IPS DF 19.7 (cell line): ENCODE results near the gene CLDN2.

Experiments
- DNase-seq: peaks from one replicate; pipeline ENCODE4 v3.0.0-alpha.2; 2013; ENCODE audit warnings: low read depth, low spot score

The CLDN2 gene

DNA sequence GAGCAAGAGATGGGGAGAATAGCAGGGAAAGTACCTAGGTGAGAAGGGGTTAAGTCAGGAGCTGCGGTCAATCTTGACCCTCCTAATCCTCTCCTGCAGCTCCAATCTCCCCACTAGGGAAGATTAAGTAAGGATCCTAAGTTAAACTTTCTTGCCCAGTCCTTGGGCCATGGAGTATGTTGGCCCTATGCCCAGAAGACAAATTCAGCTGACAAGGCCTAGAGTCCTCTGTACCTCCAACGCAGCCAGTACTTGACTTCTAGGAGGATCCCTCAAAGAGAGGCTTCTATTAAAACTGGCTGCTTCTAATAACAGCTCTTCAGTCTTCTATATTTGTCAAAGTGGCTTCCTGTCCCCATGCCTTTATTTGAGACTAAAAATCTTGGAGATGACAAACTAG lies 1.4 kb downstream of the CLDN2 start:
- DNase-seq: no peak

DNA sequence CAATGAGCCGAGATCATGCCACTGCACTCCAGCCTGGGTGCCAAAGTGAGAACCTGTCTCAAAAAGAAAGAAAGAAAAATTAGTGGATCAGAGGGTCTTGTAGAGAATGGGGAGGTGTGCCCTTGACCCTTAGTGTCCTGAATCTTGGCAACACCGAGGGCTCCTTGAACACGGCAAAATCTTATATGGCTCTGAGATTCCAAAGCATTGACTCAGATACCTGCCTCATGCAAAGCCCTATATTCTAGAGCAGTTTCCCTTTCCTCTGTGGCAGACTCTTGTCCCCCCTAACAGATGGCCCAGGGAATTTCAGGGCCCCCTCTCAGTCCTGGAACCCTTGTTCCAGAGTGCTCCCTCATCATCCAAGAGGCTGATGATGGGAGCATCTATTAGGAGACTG lies 6.8 kb downstream of the CLDN2 start:
- no peak for DNase-seq

DNA sequence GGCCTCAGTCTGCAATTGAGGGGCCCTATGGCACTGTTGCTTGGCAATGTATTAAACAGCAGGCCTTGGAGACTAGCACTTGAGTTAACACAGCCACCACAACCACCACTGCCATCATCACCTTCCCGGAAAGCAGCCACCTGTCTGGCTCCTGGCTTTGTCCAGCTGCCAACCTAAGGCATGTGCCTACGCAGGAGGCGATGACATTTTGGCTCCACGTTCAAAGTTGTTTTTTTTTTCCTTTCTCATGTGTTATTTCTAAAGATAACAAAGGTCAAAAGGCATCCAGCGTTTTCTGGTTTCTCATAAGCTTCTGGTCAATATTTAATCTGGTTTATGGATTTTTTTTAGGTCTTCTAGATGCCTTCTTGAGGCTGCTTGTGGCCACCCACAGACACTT lies 7.5 kb downstream of the CLDN2 start:
- DNase-seq: no peak

DNA sequence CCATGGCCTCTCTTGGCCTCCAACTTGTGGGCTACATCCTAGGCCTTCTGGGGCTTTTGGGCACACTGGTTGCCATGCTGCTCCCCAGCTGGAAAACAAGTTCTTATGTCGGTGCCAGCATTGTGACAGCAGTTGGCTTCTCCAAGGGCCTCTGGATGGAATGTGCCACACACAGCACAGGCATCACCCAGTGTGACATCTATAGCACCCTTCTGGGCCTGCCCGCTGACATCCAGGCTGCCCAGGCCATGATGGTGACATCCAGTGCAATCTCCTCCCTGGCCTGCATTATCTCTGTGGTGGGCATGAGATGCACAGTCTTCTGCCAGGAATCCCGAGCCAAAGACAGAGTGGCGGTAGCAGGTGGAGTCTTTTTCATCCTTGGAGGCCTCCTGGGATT lies 8.0 kb downstream of the CLDN2 start:
- no peak for DNase-seq

DNA sequence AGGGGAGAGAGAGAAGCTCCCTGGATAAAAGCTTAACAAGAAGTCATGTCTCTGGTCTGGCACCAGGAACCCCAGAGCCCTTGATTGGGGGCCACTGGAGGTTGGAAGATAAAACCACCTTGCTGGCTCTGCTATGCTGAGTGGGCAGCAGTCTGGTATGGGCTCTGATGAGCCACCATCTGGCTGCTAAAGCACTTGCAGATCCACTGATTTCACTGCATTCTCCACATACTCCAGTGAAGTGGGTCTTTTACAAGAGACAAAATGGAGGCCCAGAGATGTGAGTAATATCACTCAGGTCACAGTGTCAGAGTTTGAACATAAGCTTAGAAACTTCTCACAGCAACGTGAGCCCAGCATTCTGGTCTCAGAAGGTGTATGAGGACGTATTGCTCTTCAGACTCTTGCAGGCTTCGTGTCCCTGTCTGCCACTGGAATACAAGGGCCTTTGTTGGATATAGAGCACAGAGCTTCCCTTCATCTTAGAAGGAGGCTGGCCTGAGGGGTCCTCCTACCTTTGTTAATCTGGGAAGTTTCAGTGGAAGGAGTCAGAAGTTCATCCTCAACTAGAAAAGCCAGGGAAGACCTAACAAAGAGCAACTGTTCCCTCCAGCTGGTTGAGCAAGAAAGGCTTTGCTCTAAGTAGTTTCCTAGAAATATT lies 11.8 kb downstream of the CLDN2 start:
- no peak for DNase-seq

DNA sequence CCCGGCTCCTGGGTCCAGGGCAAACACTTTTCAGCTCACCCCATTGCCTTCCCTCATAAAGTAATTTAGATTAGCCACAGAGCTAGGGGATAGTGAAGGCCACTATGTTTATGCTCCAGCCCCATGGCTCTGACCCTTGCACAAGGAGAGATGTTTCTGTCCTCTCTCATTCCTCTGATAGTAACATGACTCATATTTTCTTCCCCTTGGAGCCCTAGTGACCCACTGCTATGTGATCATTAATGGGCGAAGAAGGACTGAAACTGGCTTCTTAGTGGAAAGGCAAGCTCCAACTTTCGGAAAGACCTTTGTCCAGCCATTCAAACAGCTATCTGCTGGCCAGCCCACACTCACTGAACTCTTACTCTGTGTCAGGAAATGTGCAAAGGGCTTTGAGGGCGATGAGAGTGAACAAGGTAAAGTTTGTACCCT lies 12.3 kb downstream of the CLDN2 start:
- no peak for DNase-seq

DNA sequence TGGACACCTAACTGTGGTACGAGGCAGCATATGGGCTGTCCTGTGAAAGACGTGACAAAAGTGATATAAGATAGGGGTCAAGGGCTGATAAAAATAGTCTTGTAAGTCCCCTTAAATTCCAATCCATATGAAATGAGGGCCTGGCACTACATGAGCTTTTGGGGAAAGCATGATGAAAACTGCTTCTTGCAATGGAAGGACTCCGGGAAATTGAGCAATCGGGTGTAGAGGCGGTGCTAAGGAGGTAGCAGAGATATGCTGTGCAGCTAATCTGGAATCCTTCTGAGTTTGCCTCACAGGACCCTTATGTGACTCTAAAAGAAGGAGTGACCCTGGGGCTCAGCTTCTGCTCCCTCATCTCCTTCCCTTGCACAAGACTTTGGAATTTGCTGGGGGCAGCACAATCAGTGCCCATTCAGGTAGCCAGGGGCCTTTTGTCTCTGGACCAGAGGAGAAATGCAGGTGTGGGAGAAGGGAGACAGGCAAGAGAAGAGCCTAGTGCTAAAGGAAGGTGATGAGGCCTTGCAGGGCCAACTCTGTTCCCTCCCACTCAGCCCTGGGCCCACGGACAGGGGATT lies 12.8 kb downstream of the CLDN2 start:
- no peak for DNase-seq

DNA sequence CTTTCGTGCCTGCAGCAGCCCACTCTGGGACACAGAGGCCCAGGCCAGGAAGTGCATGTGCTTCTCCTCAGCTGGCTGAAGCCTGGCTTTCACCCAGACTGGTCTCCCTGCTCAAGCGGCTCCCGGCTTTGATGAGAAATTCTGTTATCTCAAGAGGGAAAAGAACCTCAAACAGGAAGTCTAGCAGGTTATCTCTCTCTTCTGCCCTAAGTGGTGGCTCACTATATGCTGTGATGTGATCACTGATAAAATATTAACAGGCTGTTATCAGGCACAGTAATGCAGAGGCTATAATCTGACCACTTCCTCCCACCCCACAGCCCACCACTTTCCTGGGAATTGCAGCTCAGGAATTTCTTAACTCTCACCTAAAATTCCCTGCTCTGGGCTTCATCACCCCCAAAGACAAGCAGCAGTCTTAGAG lies 13.3 kb downstream of the CLDN2 start:
- no peak for DNase-seq

DNA sequence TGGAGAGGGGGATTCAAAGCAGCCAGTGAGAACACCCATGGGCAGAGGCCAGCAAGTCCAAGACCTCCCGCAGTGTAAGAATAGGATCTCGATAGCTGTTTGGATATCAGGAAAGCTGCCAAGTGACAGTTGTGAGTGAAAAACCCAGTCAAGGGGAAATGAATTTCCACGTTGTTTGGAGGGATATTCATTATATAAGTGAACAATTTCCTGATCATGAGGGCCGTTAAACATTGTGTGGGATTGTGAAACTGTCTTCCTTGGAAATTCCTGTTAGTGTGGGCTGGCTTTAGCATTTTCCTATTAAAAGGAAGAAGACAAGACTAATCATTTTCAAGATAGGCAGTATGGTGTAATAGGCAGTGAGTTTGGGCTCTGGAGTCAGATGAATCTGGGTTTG lies 15.0 kb downstream of the CLDN2 start:
- no peak for DNase-seq

DNA sequence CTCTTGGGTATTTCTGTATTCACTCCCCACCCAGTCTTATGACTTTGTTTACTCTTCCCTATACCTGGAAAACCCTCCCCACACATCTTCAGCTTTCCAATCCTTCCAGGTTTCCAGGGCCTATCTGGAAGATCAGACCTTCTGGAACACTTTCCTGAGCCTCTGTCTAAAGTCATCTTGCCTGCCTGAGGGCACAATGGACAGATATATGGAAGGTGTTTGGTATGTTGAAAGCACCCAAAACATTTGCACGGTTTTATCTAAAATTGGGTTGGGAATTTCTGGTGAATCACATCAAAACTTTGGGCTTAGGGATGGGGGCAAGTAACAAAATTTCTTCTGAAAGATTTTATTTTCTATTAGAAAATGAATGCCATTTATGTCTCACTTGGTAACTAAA lies 16.0 kb downstream of the CLDN2 start:
- DNase-seq: no peak

DNA sequence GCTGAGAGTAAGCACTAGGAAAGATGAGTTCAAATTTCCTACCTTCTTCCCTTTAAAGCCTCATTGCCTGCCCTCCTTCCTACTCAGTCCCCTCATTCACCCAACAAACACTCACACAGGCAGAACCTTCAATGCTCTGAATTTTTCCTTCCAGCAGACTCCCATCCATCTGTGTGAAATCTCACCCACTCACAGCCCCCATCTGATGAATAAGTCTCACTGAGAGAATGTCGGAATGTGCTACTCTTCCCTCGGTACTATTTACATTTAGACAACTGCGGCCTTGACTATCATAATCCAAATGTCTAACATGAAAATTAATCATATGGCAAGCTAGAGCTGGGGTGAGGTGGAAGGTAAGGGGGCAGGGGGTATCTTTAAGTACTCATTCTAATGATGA lies 19.4 kb downstream of the CLDN2 start:
- no peak for DNase-seq

DNA sequence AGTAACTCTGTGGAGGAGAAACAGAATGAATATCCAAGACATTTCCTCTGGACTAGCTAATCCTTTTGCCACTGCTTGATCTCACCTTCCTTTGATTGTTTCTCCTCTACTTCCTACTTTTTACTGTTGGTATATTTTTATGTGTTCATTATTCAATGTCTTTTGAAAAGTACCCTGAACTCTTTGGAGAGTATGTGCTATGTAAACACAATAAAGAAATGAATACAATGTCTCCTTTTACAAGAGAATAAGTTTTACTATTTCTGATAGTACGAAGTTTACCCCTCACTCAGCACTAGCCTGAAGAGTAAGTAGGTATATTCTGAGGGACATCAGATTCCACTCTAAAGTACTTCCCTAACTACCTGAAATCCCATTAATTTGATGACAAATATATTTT lies 19.9 kb downstream of the CLDN2 start:
- DNase-seq: no peak

DNA sequence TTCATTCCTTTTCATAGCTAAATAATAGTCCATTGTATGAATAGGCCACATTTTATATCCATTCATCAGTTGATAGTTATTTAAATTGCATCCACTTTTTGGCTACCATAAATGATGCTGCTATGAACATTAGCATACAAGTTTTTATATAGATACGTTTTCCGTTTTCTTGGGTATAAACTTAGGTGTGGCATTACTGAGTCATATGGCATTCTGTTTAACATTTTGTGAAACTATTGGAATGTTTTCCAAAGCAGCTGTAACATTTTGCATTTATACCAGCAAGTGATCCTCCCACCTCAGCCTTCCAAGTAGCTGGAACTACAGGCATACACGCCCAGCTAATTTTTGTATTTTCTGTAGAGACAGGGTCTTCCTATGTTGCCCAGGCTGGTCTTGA lies 26.3 kb downstream of the CLDN2 start:
- no peak for DNase-seq

DNA sequence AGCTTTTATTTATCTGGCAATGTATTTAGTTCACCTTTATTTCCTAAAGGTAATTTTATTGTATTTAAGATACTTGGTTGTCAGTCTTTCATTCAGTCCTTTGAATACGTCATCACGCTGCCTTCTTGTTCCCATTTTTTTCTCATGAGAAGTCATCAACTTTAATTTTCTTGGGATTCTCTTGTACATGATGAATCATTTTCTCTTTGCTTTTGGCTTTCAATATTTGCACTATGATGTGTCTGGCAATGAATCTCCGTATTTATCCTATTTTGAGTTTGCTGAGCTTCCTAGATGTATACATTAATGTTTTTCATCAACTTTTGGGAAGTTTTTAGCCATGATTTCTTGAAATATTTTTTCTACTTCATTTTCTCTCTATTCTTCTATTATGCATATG lies 28.4 kb downstream of the CLDN2 start:
- no peak for DNase-seq

DNA sequence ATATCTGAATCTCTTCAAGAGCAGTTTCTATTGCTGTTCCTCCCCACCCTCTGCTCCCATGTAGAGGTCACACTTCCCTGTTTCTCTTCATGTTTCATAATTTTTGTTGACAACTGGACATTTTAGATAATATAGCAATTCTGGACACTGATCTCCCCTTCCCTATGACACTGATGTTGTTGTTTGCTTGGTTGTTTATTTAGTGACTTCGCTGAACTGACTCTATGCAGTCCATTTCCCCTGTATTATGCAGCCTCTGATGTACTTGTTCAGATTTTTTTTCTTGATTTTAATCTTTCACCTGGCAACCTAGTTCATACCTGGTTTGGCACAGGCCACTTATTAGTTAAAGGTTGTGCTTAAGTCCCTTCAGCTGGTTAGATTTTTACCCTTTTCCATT lies 29.2 kb downstream of the CLDN2 start:
- DNase-seq: no peak

DNA sequence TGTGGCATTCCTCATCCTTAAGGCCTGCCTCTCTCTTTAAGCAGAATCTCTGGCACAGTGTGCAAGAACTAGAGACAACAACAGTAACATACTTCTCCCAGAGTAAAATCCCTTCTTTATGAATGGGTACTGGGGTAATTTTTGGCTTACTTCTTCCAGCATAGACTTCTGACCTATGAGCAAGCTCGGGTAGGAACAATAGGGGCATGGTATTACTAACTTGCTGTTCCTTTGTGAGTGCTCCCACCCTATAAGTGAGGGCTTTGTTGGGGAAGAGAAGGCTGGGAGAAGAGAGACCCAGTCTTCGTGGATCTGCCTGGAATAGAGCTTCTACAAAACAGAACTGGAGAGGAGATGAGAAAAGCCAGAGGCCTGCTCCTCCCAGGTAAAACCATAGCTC lies 30.2 kb downstream of the CLDN2 start:
- no peak for DNase-seq

DNA sequence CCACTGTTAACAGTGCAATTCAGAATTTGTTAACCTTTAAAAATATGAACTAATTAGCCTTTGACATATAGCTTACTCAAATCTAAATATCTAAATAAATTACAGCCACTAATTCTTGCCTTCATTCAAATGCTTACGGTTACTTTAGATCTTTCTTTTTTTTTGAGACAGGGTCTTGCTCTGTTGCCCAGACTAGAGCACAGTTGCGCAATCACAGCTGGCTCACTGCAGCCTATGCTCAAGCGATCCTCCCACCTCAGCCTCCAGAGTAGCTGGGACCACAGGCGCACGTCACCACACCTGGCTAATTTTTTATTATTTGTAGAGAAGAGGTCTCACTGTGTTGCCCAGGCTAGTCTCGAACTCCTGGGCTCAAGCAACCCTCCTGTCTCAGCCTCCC lies 31.0 kb downstream of the CLDN2 start:
- no peak for DNase-seq

DNA sequence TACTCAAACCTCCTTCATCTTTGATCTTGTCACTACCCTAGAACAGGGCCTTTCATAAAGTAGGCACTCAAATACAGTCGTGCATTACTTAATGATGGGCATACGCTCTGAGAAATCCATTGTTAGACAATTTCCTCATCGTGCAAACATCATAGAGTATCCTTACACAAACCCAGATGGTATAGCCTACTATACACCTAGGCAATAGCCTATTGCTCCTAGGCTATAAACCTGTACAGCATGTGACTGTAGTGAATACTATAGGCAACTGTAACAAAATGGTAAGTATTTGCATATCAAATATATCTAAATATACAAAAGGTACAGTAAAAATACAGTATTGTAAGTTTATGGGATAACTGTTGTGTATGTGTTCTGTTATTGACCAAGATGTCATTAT lies 31.9 kb downstream of the CLDN2 start:
- no peak for DNase-seq

DNA sequence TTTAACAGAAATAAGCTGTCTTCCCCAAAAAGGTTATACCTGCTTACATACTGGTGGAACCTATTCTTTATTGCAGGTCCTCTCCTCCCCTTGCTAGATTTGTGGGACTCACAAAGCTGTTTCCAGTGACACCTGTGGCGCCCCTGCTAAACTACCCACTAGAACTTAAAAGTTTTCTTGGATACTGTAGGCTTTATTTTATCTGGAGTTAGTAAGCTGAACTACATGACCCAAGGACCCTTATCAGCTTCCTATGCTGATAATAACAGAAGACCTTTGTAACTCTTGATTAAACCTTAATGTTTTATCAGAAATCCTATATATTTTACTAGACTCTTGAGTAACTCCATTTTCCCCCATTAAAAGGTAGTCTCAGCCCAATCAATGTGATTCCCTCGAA lies 32.3 kb downstream of the CLDN2 start:
- no peak for DNase-seq

DNA sequence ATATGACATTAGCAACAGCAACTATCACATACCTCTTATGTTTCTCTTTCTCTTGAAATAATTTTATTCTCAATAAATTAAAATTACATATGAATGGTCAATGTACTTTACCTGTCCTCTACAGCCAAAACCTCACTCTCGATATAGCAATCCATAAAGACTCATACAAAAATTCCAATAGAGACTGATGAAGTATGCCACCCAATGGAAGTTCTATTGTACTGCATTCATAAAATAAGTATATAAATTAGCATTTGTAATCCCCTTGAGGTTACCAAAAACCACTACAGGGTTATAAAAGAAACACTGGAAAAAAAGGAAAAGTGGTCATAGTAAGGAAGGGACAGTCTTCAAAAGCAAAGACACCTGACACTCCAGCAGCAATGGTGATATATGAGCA lies 32.8 kb downstream of the CLDN2 start:
- no peak for DNase-seq

DNA sequence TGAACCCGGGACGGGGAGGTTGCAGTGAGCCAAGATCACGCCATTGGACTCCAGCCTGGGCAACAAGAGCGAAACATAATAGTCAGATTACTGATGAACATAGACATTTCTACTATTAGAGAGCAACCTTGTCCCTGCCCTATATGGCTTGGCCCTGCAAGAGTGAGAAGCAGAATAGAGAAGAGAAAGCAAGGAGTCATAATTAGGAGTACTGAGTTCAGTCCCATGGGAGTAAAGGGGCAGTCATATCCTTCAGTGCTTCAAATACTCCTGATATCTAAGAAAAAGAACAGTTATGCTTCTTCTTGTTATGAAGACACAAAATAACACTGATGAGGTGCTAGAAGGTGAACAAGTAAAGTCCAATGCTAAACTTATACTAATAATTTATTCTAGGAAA lies 33.8 kb downstream of the CLDN2 start:
- no peak for DNase-seq

DNA sequence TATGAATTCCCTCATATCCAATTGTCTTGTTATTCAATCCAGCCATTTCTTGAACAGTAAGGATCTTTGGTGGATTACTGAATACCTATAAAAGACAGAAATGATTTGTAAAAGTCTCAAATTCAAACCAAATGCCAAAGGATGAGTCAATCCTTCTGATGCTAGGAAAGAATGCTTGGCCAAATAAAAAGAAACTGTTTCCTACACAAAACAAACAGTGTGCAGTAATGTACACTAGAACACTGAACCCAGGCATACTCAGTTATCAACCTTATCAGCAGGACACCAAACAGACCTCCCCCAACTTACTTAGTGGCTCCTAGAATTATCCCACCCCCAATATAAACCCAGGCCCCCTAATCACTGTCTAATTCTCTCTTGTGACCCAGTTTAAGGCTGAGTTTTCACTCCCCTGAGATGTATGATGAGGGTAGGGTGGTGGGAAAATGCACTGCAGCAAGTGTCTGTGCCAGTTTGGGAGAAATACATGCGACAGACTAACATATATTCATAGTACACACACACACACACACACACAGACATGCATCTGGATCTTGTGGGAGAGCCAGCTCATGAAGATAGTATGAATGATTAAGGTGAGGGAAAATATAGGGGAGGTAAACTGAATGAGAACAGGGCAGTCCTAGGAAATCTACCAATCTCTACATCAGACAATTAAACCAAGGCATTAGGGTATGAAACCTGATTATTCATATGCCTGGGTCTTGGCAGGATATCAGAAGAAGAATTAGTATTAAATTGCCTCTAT lies 35.0 kb downstream of the CLDN2 start:
- no peak for DNase-seq

DNA sequence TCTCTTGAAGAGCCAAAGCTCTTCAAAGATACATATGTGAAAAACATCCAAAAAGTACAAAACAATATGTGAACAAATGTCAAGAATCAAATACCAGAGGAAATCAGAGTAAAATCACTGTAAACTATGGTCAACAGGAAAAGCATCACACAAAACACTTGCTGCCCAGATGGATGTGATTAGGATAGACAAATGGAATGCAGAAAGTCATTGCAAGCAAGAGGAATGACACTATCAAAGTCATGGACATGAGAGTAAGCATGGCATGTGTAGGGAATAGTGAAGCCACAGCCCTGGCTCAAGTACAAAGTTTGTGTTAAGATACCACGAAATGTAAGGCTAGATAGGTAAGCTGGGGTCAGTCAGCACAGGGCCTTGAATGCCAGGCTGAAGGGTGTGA lies 37.7 kb downstream of the CLDN2 start:
- DNase-seq: no peak
